ENCODE measurements around the gene KRTDAP. TPM values are rescaled to one million over a fixed set of nuclear protein-coding genes. Genes with fewer than 3 reads are reported as not detected.

KRTDAP gene
- total and polyA plus RNA-seq, 10 of the 15 experiments (the other 5 are each of a cell fraction or from before 2014, with no cell fraction given), result 0.23 TPM; not detected in 9

DNA sequence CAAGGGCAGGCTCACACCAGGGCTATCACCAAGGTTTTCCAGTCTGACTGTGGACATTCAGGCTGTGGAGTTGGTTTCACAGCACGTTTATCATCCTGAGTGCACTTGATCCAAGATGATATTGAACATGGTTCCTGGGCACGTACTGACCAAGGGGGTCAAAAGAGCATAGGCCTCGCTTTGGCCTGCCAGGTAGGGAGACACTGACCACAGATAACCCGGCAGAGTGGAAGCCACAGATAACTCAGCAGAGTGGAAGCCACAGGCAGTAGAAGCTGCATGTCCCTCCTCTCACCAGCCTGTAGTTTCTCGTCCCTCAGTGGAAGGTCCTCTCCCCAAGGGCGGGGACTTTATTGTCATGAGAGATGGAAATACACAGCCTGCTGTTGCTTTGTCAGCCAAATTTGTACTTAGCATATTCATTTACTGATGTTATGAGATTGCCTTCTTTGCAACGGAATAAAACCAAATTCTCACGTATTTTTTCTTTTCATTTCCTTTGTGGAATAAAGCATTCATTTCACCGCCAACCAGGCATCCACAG, 8.8 kb upstream of the KRTDAP start:
- peaks cover 13% of the 10 kb centered on the region for H3K4me1 ChIP-seq (ENCODE audit: control insufficient read depth, insufficient read depth, low read length)
- H3K9me3 ChIP-seq (replicated peaks; ENCODE audit: control insufficient read depth, insufficient read depth, low read length), result no peaks in the 10 kb centered on the region
- WGBS (ENCODE audit: insufficient coverage, insufficient replicate concordance, low lambda C conversion rate, missing lambda C conversion rate), result 28% methylated on average over 9 of the region's 9 CpGs
- intact Hi-C loops (cut with micrococcal nuclease; ENCODE audit: unreplicated experiment) (loop anchor here (10.0 kb wide), 1 partner anchor 234 kb away; the partner anchor contains the start of gene USF2), in situ Hi-C loops (cut with MboI) (no loop called here)
- H4K20me1 ChIP-seq (ENCODE audit: control insufficient read depth, insufficient read depth), result no peaks in the 10 kb centered on the region
- no peak overlapping the region for H3K27ac ChIP-seq (ENCODE audit: control insufficient read depth, insufficient read depth)
- no peak for DNase-seq (ENCODE audit: low read depth, low spot score)
- TF ChIP-seq SMAD1 (IDR thresholded peaks at IDR 0.05; ENCODE audit: low read depth, partially characterized antibody) (no peak), NFYA (IDR thresholded peaks at IDR 0.05; ENCODE audit: borderline replicate concordance, low read depth, low read length) (no peak), POLR2AphosphoS2 (IDR thresholded peaks at IDR 0.05; ENCODE audit: low read depth, low read length) (no peak)
- TF ChIP-seq, protein P1, sequence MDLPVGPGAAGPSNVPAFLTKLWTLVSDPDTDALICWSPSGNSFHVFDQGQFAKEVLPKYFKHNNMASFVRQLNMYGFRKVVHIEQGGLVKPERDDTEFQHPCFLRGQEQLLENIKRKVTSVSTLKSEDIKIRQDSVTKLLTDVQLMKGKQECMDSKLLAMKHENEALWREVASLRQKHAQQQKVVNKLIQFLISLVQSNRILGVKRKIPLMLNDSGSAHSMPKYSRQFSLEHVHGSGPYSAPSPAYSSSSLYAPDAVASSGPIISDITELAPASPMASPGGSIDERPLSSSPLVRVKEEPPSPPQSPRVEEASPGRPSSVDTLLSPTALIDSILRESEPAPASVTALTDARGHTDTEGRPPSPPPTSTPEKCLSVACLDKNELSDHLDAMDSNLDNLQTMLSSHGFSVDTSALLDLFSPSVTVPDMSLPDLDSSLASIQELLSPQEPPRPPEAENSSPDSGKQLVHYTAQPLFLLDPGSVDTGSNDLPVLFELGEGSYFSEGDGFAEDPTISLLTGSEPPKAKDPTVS (IDR thresholded peaks at IDR 0.05; ENCODE audit: low read depth, low read length), result no peak
- TF ChIP-seq, protein P2, sequence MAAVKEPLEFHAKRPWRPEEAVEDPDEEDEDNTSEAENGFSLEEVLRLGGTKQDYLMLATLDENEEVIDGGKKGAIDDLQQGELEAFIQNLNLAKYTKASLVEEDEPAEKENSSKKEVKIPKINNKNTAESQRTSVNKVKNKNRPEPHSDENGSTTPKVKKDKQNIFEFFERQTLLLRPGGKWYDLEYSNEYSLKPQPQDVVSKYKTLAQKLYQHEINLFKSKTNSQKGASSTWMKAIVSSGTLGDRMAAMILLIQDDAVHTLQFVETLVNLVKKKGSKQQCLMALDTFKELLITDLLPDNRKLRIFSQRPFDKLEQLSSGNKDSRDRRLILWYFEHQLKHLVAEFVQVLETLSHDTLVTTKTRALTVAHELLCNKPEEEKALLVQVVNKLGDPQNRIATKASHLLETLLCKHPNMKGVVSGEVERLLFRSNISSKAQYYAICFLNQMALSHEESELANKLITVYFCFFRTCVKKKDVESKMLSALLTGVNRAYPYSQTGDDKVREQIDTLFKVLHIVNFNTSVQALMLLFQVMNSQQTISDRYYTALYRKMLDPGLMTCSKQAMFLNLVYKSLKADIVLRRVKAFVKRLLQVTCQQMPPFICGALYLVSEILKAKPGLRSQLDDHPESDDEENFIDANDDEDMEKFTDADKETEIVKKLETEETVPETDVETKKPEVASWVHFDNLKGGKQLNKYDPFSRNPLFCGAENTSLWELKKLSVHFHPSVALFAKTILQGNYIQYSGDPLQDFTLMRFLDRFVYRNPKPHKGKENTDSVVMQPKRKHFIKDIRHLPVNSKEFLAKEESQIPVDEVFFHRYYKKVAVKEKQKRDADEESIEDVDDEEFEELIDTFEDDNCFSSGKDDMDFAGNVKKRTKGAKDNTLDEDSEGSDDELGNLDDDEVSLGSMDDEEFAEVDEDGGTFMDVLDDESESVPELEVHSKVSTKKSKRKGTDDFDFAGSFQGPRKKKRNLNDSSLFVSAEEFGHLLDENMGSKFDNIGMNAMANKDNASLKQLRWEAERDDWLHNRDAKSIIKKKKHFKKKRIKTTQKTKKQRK (IDR thresholded peaks at IDR 0.05; ENCODE audit: low read depth, low read length), result no peak
- no peaks in the 10 kb centered on the region for H3K27me3 ChIP-seq (replicated peaks in 1 of 2; ENCODE audit: control insufficient read depth in 2 of 2, insufficient read depth in 2 of 2, low read length in 1 of 2)
- H2AFZ ChIP-seq (ENCODE audit: control insufficient read depth, low read depth, low read length), result no peak overlapping the region
- FAIRE-seq, result no peak
- H3K9ac ChIP-seq (ENCODE audit: control insufficient read depth, insufficient read depth, low read length), result no peak overlapping the region
- CTCF ChIA-PET, result no interaction called here
- ATAC-seq, result no peak
- RAD21 ChIA-PET (ENCODE audit: unreplicated experiment), result no interaction called here
- SMC1A ChIA-PET (ENCODE audit: uncharacterized antibody, unreplicated experiment), result no interaction called here
- no peak overlapping the region for H3K4me3 ChIP-seq
- no TSS peak for BruUV-seq (replicated peaks)
- POLR2A ChIA-PET, result no interaction called here
- H3K4me2 ChIP-seq (ENCODE audit: control insufficient read depth, insufficient read depth), result no peak overlapping the region
- H3K36me3 ChIP-seq (ENCODE audit: control insufficient read depth in 2 of 2, insufficient read depth in 2 of 2, low read length in 1 of 2), result no peaks in the 10 kb centered on the region
- no peaks in the 10 kb centered on the region for H3K79me2 ChIP-seq (ENCODE audit: control insufficient read depth, insufficient read depth, low read length)

Measured in GM12878 (cell line).